Stimulated activated CD8-positive, alpha-beta memory T cell treated with anti-CD3 and anti-CD28 coated beads, Interleukin-7, amount 100 ng/mL, for 24 hours (primary cell): ENCODE results near the gene UNC80.

Source experiments
- DNase-seq: peaks from one replicate; pipeline ENCODE4 v3.0.0-alpha.2; 2020; ENCODE audit warnings: low read depth

Gene UNC80

GRCh38 chr2:209973328-209973727 is 201.7 kb downstream of the UNC80 start:
- no peak for DNase-seq

- DNase-seq, result no peak
Observed at GRCh38 chr2:209974576-209974975, 202.9 kb downstream of the UNC80 start.

DNA sequence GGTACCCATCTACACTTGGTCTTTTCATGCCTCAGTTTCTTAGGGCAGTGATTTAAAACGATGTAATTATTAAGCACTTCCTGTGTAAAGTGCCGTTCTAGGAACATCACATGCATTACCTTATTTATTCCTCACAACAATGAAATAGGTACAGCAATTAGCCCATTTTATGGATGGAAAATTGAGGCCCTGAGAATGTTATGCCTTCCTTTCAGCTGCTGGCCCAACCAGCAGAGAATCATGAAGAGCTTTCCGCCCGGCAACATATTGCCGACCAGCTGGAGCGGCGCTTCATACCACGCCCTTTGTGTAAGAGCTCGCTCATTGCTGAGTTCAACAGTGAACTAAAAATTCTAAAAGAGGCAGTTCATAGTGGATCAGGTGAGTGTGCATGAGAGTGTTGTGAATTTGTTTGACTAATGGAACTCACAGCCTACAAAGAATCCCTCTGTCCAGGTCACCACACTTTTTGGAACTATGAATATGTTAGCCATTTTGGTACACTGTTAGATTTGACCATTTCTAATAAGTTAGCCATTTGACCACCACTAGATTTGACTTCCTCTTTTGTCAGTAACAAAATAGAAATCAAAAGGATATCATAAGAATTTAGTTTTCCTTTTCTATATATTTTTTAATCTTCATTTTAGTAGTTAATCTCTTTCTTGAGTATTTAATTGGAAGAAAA is 205.2 kb downstream of the UNC80 start:
- DNase-seq, result no peak

DNA sequence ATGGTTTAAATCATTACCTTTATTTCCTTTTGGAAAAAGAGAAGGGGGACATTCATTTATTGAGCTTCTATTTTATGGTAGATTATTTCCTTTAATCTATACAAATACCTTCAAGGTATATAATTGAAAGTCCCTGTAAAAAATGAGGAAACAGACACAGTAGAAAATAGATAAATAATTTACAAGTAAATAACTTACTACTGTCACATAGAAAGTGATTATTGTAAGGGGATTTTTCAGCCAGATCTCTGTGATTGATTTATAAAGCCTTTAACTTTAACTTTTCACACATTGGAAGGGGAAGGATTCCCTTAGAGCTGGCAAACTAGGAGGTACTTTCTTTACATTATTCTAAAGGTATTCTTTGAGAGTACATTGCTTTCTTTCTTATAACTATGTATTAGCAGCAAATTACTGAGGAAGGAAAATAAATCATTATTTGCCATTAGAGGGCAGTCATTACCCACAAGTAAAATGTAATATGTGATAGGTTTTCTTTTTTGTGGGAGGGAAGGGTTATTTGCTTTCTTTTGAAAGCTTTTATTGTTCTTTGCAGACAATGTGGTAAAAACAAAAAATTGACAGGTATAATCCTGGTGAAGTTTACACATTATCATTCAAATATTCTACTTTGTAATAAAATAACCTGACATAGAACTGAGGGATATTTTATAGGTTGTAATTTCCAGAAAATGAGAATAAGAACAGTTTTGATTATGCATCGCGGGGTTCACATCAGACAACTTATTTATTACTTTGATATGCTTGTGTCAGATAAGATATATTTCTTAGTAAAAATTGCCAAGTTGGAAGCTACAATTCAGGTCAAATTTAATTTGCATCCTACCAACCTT is 206.0 kb downstream of the UNC80 start:
- DNase-seq, result no peak

DNA sequence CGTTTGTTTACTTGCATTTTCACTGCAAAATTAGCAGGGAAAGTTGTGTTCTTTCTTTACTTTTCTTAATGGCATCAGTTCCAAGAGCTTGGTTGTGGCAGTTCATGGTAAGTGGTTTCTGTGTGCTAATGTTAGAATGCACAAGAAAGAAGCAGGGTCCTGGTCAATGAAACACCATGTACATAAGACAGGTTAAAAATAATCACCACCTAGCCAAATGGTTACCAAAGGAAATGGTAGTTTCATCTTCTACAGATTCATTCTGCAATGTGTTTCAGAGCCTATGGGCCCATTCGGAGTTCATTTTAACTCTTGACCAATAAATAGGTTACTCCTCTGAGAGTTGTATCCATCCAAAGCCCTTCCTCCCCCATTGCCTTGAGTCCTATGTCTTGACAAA is 212.7 kb downstream of the UNC80 start:
- DNase-seq, result no peak

DNA sequence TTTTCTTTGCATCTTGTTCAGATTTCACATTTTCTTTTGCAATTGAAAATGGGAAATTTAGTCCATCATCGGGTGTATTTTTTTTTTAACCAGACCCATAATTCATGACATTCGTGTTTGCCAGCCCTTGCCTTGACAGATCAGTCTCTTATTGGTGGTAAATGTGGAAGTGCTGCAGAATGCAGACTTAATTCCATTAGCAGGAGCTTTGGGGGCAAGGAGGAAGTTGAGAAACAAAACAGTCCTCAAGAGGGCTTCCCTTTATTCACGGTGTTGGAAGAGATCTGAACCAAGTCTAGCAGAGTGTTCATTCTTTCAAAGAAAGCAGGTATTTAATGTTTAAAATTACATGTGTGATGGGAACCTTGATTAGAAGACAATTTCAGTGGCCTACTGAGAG is 214.2 kb downstream of the UNC80 start:
- DNase-seq, result no peak

DNA sequence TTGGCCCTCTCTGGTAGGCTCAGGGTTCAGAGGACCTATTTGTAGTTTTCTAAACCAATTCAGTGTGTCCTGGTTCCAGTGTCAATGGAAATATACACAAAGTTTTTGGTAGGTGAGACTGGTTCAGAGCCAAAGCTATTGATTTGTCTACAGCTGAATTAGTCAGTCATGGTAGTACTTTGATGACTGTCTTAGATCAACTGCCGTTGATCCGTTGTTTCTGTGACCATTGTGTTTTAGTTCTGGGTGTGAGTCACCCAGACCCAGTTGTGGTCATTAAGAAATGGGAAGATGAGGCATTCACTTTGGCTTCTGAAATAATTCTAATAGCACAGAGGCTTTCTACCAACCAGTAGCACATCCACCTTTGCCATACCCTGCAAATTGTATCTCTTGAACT is 214.8 kb downstream of the UNC80 start:
- DNase-seq, result no peak

GRCh38 chr2:209988010-209988409 is 216.4 kb downstream of the UNC80 start:
- DNase-seq, result no peak

GRCh38 chr2:209990838-209991237 is 219.2 kb downstream of the UNC80 start:
- DNase-seq, result no peak

DNA sequence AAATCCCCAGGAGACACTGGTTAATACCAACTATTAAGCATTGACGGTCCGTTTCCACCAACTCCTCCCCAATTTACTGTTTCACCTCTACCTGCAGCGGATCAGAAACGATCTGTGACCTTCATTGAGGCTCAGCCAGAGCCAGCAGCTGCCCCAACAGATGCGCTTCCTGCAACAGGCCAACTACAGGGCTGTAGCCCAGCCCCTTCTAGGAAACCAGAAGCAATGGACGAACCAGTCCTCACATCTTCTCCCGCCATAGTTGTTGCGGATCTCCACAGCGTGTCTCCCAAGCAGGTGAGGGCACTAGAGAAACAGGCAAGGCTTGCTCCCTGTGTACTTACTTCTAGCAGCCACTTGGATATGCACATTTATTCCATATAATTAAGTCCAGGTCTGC is 222.3 kb downstream of the UNC80 start:
- DNase-seq, result no peak

DNA sequence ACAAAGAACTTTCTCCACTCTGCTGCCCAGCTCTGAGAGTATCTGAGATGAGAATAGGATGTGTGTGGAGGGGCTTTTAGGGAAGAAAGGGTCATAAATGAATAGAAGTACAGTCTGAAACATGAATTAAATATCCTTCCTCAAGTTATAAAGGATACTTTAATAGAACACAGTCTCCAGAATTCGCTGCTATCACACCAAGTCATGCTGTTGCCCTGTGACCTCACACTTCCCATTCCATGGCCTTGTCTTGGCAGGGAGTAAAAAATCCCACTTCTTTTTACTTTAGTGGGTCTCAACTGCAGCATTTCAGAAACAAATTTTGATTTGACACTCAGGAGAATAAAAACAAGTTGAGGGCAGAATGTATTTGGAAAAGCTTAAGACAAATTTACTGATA is 227.0 kb downstream of the UNC80 start:
- no peak for DNase-seq

- no peak for DNase-seq
Observed at GRCh38 chr2:210000464-210001324, 229.1 kb downstream of the UNC80 start.

- peak; percentile 96 for DNase-seq
Observed at GRCh38 chr2:210002158-210003157, 230.8 kb downstream of the UNC80 start, which contains the start of gene RPE. TSS of gene RPE (plus strand) at chr2:210002638. CDS start at chr2:210002662, 24 bp downstream.

DNA sequence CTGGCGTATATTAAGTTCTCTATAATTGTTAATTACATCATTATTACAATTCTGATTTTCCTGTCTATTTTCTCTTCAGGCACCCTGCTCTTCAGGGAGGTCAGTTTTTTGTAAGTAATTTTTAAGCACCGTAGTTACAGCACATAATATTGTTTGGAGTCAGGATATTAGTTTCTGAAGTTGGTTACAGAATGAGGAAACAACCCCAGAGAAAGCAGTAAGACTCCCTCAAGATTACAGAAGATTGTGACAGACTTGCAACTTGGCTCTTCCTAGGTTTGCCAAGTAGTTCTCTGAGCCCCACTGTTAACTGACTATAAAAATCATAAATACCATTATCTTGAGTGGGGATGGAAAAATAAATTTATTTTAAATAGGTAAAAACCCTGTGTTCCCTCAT is 231.7 kb downstream of the UNC80 start:
- DNase-seq, result no peak

DNA sequence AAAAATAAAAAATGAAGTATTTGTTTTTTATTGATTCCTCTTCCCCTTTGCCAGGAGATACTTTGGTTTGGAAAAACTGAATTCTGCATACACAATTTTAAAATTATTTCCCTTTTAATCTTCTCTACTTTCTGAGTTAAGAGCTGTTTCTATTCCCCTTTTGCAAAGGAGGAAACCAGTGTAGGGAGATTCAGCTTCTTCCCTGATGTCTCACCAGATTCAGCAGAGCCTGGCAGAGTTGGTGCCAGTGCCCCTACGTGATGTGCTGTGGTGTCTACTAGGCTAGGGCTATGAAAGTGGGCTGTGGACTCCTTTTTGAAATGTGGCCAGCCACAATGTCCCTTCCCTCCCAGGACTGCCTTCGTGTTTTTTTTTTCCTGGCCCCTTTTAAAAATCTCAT is 233.2 kb downstream of the UNC80 start:
- DNase-seq, result no peak

GRCh38 chr2:210007895-210008294 is 236.3 kb downstream of the UNC80 start:
- no peak for DNase-seq

- no peak for DNase-seq
Observed at GRCh38 chr2:210009126-210009525, 237.5 kb downstream of the UNC80 start.

DNA sequence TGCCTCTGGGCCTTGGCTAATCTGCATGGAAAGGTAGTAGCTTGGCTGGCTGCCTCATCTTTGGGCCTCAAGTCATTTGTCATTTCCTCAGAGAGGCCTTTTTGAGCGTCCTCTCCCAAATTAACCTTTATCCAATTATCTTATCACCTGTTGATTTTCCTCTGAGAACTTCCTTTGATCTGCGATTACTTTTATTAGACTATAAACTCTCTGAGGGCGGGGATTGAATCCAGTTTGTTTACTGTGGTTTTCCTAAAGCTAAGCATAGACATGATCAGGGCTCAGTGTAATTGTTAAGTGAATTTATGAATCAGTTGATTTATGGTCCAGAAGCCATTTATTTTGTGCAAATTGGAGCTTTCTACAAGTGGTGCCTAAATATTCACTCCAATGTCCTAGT is 238.3 kb downstream of the UNC80 start:
- DNase-seq, result no peak

DNA sequence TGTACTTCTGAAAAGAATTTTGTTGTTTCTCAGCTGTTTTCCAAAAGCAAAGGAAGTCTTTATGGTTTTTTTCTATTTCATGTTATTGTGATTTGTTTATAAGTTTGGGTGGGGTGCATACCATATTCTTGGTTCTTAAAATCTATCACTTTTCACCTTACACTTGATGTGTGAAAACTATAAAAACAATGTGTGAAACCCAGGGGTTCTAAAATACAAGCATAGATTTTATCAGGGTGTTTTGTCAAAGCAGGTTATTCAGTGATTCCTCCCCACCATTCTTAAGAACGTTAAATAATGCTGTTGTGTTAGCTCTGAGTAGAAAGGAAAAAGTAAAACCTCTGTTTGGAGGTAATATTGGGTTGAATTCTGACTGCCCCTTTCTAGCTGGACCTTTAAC is 248.5 kb downstream of the UNC80 start:
- DNase-seq, result no peak

- no peak for DNase-seq
Observed at GRCh38 chr2:210022824-210023223, 251.2 kb downstream of the UNC80 start.

GRCh38 chr2:210027608-210028007 is 256.0 kb downstream of the UNC80 start:
- no peak for DNase-seq
